ENCODE data around the gene COL23A1. TPM values are rescaled to one million over a fixed set of nuclear protein-coding genes. Genes with fewer than 3 reads are reported as not detected.

COL23A1 gene
- total RNA-seq, 1 experiment from 2014 or later: 0.18 TPM

DNA sequence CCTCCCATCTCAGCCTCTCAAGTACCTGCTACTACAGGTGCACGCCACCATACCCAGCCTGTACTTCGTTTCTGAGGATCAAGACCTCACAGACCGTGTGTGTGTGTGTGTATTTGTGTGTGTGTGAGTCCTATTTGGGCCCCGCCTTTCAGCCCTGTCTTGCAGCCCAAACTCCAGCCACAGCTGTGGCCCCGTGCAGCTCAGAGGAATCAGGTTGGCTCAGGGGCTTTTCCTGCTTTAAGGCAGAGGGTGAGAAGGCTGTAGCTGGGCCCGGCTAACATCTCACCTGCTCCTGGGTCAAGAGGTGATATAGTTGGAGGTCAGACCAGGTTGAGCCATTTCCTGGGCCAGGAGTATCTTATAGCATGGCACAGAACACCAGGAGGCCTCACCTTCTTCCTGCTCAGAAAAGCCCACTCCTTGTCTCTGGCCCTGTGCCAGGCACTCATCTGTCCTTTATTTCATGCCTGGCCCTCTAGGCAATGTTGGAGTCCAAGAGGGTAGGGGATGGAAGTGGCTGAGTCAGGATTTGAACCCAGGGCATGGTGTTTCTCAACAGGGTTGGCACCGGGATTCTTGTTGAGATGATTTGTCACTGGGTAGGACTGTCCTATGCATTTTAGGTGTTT lies 356.0 kb downstream of the COL23A1 start:
- intact Hi-C loops (cut with micrococcal nuclease; ENCODE audit: unreplicated experiment): no loop called here
- Mint-ChIP-seq H3K9me3 (ENCODE audit: unreplicated experiment) (no peaks in the 10 kb centered on the region), H3K36me3 (ENCODE audit: insufficient read depth, unreplicated experiment) (peaks cover 21% of the 10 kb centered on the region), H3K27me3 (ENCODE audit: insufficient read depth, unreplicated experiment) (no peaks in the 10 kb centered on the region), H3K4me1 (ENCODE audit: low read depth, unreplicated experiment) (peaks cover 12% of the 10 kb centered on the region), H3K4me3 (ENCODE audit: unreplicated experiment) (no peak overlapping the region), H3K27ac (ENCODE audit: unreplicated experiment) (no peak overlapping the region)
- H3K4me3 ChIP-seq (ENCODE audit: low read depth, low read length): no peak overlapping the region
- H3K9me3 ChIP-seq: no peaks in the 10 kb centered on the region
- TF ChIP-seq, protein P1, sequence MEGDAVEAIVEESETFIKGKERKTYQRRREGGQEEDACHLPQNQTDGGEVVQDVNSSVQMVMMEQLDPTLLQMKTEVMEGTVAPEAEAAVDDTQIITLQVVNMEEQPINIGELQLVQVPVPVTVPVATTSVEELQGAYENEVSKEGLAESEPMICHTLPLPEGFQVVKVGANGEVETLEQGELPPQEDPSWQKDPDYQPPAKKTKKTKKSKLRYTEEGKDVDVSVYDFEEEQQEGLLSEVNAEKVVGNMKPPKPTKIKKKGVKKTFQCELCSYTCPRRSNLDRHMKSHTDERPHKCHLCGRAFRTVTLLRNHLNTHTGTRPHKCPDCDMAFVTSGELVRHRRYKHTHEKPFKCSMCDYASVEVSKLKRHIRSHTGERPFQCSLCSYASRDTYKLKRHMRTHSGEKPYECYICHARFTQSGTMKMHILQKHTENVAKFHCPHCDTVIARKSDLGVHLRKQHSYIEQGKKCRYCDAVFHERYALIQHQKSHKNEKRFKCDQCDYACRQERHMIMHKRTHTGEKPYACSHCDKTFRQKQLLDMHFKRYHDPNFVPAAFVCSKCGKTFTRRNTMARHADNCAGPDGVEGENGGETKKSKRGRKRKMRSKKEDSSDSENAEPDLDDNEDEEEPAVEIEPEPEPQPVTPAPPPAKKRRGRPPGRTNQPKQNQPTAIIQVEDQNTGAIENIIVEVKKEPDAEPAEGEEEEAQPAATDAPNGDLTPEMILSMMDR (IDR thresholded peaks at IDR 0.05; ENCODE audit: insufficient read depth in 1 of 2, low read depth in 1 of 2, low read length in 1 of 2, severe bottlenecking in 1 of 2, unreplicated experiment in 1 of 2): no peak
- no peaks in the 10 kb centered on the region for H3K27me3 ChIP-seq (replicated peaks; ENCODE audit: control insufficient read depth, insufficient read depth, low read length)
- CTCF ChIA-PET: no interaction called here
- 0 out of 2 replicates have a peak, but pooled peaks cover 4% of the 10 kb centered on the region for H3K36me3 ChIP-seq (ENCODE audit: control insufficient read depth, insufficient read depth, low read length)
- POLR2A ChIA-PET: no interaction called here
- BruUV-seq (replicated peaks): no TSS peak
- H3K4me1 ChIP-seq: peaks cover 14% of the 10 kb centered on the region
- no peak for DNase-seq

DNA sequence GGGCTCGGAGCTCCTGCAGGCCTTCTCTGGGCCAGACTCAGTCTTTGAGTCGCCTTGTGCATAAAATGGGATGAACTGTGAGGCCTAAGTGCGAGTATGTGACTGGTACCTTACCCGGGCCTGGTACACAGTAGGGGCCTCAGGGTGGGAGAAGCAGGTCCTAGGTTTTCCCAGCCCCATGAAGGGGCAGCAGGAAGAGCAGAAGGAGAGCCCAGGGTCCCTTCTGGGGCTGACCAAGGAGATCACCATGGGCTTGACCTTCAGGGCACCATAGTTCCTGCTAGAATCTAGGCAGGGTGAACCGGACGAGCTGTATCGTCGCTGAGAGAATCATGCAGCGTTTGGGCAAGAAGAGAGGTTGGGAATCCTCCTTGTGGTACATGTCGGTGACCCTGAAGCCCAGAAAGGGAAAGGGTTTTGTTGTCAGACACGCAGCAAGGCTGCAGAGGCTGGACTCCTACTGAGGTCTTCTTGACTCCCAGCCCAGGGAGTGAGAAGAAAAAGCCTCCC lies 357.2 kb downstream of the COL23A1 start:
- Mint-ChIP-seq H3K27me3 (ENCODE audit: insufficient read depth, unreplicated experiment) (no peaks in the 10 kb centered on the region), H3K27ac (ENCODE audit: unreplicated experiment) (no peak overlapping the region), H3K4me1 (ENCODE audit: low read depth, unreplicated experiment) (peaks cover 14% of the 10 kb centered on the region), H3K36me3 (ENCODE audit: insufficient read depth, unreplicated experiment) (peaks cover 33% of the 10 kb centered on the region), H3K4me3 (ENCODE audit: unreplicated experiment) (peak overlapping the region; percentile 79), H3K9me3 (ENCODE audit: unreplicated experiment) (no peaks in the 10 kb centered on the region)
- POLR2A ChIA-PET: interaction anchor here (0.5 to 3.8 kb wide), 3 partner anchors 29 to 103 kb away, joined by 4 to 15 read pairs (median 4); partner anchors contain the start of genes HNRNPAB and NHP2
- DNase-seq: no peak
- Histone ChIP-seq H3K4me1 (peaks cover 14% of the 10 kb centered on the region), H3K4me3 (ENCODE audit: low read depth, low read length) (peak overlapping the region; percentile 78), H3K9me3 (no peaks in the 10 kb centered on the region), H3K27me3 (replicated peaks; ENCODE audit: control insufficient read depth, insufficient read depth, low read length) (no peaks in the 10 kb centered on the region), H3K36me3 (ENCODE audit: control insufficient read depth, insufficient read depth, low read length) (0 out of 2 replicates have a peak, but pooled peaks cover 4% of the 10 kb centered on the region)
- BruUV-seq (replicated peaks): TSS peak; percentile 56
- CTCF ChIA-PET: no interaction called here
- TF ChIP-seq, protein P1 (IDR thresholded peaks at IDR 0.05; ENCODE audit: insufficient read depth in 1 of 2, low read depth in 1 of 2, low read length in 1 of 2, severe bottlenecking in 1 of 2, unreplicated experiment in 1 of 2): no peak
- intact Hi-C loops (cut with micrococcal nuclease; ENCODE audit: unreplicated experiment): loop anchor here (1.0 kb wide), 1 partner anchor 29 kb away; the partner anchor contains the start of gene HNRNPAB

DNA sequence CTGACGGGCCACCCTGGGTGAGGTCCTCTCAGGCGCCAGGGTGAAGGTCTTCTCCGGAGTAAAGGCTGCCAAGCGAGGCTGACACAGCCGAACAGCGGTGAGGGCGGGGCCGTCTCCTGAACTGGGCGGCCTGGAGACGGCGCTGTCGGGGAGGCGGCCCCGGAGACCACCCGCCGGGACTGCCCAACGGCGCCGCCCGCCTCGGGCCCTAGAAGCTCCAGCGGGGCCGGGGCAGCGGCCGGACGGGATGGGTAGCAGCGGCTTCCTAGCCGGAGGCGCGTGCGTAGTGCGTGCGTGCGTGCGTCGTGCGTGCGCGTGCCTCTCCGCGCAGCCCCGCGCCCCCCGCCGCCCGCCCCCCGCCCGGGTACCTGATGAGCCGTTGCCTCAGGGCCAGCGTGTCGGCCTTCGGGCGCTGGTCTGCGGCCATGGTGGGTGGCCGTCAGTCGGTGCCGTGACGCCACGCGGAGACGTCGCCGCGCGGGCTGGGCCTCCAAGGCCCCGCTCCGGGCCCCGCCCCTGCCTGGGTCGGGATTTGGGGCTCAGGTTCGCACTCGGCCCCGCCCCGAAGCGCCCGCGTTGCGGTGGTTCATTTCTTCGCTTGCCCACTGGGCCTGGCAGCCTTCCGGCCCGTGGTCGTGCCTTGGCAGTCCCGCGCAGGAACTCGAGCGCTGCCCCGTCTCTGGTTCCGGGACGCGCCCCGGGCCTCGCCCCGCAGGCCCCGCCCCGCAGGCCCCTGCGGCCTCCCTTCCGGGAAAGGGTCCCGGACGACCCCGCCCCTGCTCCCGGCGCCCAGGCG lies 357.9 kb downstream of the COL23A1 start, which contains the start of gene PHYKPL:
Gene PHYKPL, minus strand, starts transcription at position 679 of the 796 bp plus-strand sequence. Its CDS starts 252 bp downstream, at position 427.
- H3K9me3 Mint-ChIP-seq (ENCODE audit: unreplicated experiment): no peaks in the 10 kb centered on the region
- H3K27ac Mint-ChIP-seq (ENCODE audit: unreplicated experiment): peak within 1 kb of the TSS; percentile 77
- intact Hi-C loops (cut with micrococcal nuclease; ENCODE audit: unreplicated experiment): loop anchor here (1.0 kb wide), 1 partner anchor 28 kb away; the partner anchor contains the start of gene HNRNPAB
- TF ChIP-seq, protein P1 (IDR thresholded peaks at IDR 0.05; ENCODE audit: insufficient read depth in 1 of 2, low read depth in 1 of 2, low read length in 1 of 2, severe bottlenecking in 1 of 2, unreplicated experiment in 1 of 2): peak in 1 of 2 experiments; percentile 15
- H3K27me3 ChIP-seq (replicated peaks; ENCODE audit: control insufficient read depth, insufficient read depth, low read length): no peaks in the 10 kb centered on the region
- BruUV-seq (replicated peaks): no TSS peak
- no peaks in the 10 kb centered on the region for H3K27me3 Mint-ChIP-seq (ENCODE audit: insufficient read depth, unreplicated experiment)
- no peaks in the 10 kb centered on the region for H3K9me3 ChIP-seq
- H3K4me3 Mint-ChIP-seq (ENCODE audit: unreplicated experiment): peak within 1 kb of the TSS; percentile 79
- H3K4me1 ChIP-seq: peaks cover 20% of the 10 kb centered on the region
- CTCF ChIA-PET: interaction anchor here (0.6 kb wide), 1 partner anchor 19 kb away, joined by 3 read pairs; no protein-coding TSS in a partner anchor
- H3K4me3 ChIP-seq (ENCODE audit: low read depth, low read length): peak within 1 kb of the TSS; percentile 78
- peaks cover 21% of the 10 kb centered on the region for H3K4me1 Mint-ChIP-seq (ENCODE audit: low read depth, unreplicated experiment)
- peaks cover 40% of the 10 kb centered on the region for H3K36me3 Mint-ChIP-seq (ENCODE audit: insufficient read depth, unreplicated experiment)
- 0 out of 2 replicates have a peak, but pooled peaks cover 4% of the 10 kb centered on the region for H3K36me3 ChIP-seq (ENCODE audit: control insufficient read depth, insufficient read depth, low read length)
- POLR2A ChIA-PET: interaction anchor here (0.5 to 3.8 kb wide), 4 partner anchors 11 to 103 kb away, joined by 4 to 15 read pairs (median 4); partner anchors contain the start of genes HNRNPAB and NHP2
- peak; percentile 72 to 81 for DNase-seq

All from Caco-2 (cell line).